Cerebellar cortex (tissue), 1 donor: Measurements from ENCODE around the gene CD164L2.
"Not testable (repeated sequence)": the region's sequence is repeated elsewhere in the genome, so short reads cannot be mapped to it uniquely, and the experiment has no call there.

ENCODE experiments used
- DNase-seq: peaks from one replicate; pipeline ENCODE4 v3.0.0-alpha.2; 2015; ENCODE audit warnings: low spot score

CD164L2 gene

DNA sequence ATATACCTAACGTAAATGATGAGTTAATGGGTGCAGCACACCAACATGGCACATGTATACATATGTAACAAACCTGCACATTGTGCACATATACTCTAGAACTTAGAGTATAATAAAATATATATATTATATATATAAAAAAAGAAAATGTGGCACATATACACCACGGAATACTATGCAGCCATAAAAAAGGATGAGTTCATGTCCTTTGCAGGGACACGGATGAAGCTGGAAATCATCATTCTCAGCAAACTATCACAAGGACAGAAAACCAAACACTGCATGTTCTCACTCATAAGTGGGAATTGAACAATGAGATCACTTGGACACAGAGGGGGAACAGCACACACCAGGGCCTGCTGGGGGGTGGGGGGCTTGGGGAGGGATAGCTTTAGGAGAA lies 1.7 kb upstream of the CD164L2 start:
- not testable (repeated sequence) for DNase-seq

DNA sequence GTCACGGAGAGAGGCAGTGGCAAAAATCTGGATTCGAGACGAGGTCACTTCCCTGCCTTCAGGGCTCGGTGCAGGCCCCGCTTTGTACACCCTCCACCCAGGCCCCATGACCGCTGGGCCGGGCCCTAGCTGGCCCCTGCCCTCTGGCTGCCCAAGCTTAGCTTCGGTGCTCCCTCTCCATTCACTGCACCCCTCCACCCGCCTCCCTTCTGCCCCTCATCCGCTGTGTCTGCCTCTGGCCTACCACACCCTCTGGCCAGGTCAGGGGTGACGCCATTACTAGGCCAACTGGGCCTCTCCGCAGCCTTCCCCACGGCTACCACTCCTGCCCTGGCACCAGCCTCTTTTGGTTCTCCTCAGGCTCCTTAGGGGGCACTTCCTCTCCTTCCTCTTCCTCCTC lies 528 bp upstream of the CD164L2 start:
- DNase-seq, result no peak

DNA sequence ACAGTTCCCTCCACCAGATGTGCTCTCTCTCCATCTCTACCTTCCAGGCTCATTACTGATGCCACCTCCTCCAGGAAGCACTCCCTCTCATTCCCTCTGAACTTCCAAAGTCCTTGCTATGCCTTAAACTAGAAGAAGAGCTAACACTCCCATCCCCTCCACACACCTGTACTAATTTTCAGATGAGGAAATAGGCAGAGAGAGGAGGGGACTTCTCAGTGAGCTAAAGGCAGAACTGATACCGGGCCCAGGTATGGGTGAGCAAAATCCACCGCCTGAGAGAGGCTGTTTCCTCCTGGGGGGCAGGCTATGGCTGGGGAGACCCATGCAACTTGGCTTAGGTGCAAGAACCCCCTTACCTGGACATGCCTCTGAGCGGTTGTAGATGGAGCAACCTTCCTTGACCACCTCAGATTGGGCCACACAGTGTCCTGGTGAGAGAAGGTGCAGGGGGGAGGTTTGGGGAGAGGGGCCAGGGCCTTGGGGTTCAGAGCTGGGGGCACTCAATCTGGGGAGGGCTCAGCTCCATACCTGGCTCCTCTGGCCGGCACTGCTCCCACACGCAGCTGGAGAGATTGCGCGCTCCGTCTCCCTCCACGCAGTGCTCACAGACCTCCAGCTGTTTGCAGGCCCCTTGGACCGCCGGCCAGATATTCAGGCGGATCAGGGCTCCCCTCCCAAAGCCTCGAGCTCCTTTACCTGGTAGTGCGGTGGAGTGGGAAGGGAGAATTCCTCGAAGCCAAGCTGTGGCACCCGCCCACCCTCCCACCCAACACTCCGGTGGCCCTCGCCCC lies 967 bp downstream of the CD164L2 start:
- DNase-seq, result no peak

DNA sequence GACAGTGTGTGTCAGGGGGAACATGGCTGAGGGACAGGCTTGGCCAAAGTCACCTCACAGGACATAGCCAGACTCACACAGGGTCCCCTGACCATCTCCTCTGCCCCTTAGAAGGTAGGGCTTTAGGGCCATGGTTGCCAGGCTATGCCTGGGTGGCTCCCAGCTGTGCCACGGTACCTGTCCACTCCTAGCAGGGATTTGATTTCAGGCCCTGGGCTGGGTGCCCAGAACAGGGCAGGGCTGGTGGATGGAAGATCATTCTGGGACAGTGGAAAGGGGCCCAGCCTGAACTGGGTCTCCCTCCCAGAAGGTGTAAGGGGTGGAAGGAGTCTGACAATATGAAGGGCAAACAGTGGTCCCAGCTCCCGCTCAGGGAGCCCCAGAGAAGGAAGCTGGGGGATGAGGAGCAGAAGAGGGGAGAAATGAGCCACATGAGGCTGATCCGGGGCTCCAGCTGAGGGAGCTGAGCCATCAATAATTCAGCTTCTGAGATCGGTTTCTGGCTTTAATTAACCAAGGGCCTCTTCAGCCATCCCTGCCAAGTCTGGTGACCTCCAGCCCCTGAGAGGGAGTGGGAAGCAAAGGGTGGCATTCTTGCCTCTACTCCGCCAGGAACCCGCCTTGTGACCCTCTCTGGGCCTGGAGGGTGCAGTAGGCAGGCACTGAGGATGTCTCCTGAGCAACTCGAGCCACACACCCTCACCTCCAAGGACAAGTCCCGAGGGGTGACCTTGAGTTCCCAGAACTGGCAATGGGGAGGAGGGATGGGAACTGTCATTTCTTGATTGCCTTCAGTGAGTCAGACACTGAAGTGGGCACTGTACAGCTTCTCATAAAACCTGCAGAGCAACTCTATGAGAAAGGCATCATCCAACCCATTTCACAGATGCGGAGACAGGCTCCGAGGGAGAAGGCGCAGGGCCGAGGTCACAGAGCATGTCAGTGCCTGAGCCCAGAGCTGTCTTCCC lies 2.1 kb downstream of the CD164L2 start:
- no peak for DNase-seq

DNA sequence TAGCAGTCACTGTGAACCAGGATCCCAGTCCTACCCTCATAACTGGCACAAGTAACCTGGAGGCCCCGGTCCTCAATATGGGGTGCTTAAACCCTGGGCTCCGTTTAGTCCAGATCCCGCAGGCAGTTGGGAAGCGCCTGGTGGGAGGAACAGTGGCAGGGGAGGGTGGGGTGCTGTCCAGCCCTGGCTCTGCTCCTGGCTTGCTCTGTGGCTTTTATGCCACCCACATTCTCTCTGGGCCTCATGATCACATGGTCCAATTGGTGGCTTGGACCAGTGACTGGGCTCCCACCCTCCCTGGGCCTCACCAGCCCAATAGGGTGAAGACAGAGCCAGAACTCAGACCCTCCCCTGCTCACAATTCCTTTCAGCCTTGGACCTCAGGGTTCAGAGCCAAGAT lies 2.9 kb downstream of the CD164L2 start:
- no peak for DNase-seq

DNA sequence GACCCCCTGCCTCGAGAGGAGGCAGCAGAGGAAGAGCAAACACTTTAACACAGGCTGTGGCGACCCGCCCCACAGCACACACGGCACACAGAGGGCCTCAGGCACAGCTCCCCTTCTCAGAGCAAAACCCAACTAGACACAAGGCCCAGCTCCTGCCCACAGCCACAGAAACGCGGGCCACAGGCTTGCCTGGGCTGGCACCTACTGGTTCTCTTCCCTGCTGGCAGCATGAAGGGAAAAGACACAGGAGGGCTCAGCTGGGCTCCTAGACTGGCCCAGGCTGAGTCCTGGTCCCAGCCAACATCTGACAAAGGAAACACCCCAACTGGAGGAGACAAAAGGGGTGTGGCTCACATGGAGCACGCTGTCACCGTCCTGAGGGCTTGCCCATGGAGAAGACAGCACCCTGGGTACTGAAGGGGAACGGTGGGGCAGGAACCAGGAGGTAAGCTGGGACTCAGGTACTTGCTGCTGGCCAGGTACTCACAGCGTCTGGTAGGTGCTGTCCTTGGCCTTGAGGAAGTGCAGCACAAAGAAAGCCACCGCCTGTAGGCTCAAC lies 3.5 kb downstream of the CD164L2 start:
- DNase-seq, result no peak

DNA sequence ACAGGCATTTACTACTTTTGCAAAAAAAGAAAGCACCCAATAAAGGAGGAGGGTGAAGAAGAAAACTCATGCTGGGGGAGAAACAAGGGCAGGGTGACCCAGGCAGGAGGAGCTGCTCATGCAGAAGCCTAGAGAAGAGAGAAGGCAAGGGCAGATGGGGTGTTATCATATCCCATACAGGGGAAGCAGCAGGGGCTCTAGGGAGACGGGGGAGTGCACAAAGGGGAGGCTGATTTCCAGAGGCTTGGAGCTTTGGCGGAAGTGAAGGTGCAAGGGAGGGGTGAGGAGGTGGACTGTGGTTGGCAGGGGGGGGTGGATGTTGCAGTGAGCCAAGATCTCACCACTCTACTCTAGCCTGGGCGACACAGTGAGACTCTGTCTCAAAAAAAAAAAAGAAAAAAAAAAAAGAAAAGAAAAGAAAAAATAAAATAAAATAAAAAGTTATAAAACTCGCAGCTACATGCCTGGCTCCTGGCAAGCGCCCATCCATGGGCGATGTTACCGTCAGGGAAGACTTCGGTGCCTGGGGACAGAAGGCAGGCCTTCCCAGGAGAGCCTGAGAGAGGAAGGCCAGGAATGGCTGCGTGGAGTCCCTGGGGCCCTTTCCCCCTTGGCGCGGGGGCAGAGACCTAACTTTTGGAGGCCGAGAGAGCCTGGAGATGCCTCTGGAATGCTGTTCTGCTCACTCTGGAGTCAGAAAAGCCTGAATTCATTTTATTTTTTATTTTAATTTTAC lies 5.2 kb downstream of the CD164L2 start:
- no peak for DNase-seq

DNA sequence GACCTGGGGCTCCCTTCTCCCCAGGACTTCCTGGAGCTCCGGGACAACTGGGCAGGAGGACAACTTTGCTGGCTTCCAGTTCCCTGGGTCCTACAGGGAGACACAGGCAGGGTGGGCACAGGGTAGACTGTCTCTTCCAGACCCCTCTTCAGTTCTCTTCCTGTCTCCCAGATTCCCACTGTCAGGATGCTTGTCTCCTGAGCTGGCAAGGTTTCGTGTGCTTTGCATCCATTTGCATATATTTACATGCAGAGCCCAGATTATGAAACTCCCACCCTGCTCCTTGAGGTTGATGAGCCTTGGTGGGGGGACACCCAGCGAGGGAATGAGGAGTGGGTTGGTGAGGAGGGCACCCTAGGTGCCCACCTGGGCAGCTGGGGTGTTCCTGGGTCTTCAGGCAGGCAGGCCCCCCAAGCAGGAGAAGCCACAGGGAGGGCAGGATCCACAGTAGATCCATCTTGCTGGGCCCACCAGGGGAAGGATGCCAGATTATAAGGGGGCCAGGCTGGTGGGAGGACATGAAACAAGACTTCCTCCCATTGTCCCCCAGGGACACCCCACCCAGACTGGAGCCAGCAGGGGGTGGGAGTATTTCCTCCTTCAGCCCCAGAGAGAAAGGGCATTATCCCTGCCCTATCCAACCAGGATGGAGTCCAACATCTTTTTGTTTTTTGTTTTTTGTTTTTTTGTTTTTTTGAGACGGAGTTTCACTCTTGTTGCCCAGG lies 8.6 kb downstream of the CD164L2 start, which contains the start of gene FCN3:
Gene FCN3 (minus strand): TSS at position 463 of the 725 bp plus-strand sequence. CDS start 6 bp downstream, at position 457.
- no peak for DNase-seq

DNA sequence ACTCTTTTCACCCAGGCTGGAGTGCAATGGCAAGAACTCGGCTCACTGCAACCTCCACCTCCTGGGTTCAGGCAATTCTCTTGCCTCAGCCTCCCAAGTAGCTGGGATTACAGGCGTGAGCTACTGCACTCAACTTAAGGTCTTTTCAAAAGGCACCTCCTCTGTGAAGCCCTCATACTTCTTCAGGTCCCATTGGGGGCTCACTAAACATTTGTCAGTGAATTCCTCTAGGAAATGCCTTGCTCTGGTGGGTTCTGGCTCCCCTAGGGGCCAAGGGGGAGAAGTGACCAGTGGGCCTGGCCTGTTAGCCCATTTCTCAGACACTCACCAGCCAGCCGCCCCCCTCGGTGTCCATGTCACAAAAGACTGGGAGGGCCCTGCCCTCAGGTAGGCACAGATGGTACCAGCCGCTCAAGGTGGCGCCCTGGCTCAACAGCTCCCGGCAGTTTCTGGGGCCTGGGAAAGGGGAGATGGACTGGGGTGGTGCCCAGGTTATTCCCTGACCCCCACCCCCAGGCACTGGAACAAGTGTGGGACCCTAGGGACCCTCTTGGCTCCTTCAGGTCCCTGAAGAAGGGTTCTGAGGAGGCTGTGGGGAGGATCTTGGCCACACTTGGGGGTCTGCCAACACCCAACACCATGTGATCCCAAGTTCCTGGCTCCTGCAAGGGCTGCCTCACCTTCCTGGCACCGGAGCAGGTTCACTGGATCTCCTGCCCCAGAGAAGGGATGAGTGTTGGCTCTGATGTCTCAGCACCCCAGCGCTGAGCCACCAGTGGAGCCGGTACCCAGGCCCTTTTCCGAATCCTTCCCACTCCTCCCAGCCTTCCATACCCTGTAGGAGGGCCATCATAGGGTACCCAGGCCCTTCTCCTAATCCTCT lies 10.1 kb downstream of the CD164L2 start:
- DNase-seq, result no peak

DNA sequence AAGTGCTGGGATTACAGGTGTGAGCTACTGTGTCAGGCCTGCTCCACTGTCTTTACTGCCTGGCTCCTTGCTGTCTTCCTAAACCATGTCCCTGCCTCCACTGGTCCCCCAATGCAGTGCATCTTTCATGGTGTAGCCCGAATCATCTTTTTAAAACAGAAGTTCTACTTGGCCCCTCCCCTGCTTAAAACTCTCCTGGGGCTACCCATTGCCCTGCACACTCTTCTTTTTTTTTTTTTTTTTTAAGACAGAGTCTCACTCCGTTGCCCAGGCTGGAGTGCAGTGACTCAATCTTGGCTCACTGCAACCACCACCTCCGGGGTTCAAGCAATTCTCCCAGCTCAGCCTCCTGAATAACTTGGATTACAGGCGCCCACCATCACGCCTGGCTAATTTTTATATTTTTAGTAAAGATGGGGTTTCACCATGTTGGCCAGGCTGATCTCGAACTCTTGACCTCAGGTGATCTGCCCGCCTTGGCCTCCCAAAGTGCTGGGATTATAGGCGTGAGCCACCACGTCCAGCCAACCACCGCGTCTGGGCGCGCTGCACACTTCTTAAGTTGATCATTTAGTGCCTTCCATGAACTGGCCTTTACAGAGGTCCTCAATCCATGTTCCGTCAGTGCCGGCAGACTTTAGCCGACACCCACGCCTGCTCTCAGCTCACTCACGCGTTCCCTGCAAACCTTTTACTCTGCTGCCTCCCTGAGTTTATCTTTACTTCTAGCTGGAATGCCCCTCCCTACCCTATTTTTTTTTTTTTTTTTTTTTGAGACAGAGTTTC lies 10.9 kb downstream of the CD164L2 start:
- no peak for DNase-seq

DNA sequence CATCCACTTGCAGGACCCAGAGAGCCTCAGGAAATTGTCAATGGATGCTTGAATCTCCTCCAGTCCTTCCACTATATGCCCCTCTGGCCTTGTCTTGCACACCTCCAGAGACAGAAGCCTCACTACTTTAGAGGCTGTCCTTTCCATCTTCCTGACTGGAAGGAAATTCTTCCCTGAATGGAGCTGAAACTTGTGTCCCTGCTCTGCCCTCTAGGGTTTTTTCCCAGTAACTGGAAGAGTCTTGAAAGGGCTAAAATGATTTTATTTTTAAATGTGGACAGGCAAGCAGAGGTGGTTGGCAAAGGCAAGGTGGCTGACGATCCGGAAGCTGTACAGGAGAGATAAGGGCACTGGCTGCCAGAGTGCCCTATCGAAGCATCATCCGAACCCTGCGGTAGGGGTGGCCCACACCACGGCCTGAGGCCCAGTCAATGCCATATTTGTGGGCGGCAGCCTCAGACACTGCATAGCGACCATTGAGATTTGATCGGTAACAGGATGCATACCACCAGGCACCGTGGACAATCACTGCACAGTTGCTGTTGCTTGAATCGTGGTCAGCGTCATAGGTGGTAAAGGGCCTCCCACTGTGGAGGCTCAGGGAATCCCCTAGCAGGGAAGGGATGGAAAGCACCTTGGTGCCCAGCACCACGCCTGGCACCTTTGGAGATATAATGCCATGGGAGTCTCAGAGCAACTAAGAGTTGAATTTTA lies 14.1 kb downstream of the CD164L2 start:
- peak; percentile 58 for DNase-seq

DNA sequence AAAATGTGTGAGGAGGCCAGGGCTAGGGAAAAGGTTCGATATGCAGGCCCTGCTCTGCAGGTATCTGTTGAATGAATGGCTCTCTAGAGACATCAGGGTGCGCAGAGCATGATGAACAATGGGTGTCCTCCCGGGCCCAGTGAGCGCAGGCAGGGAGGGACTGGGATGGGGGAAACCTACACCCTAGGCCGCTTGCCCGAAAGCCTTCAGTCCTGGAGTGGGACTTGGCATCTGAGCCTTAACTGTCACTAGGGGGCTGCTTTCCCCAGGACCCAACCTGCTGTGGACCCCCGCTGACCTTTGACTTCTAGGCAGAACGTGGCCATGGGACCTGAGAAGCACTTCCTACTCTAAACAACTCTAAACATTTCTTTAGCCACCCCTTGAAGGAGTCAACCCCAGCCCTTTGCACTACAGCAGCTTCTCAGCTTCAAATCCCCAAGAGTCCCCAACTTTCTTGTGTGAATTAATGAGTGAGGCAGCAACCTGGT lies 15.9 kb downstream of the CD164L2 start:
- DNase-seq, result no peak

DNA sequence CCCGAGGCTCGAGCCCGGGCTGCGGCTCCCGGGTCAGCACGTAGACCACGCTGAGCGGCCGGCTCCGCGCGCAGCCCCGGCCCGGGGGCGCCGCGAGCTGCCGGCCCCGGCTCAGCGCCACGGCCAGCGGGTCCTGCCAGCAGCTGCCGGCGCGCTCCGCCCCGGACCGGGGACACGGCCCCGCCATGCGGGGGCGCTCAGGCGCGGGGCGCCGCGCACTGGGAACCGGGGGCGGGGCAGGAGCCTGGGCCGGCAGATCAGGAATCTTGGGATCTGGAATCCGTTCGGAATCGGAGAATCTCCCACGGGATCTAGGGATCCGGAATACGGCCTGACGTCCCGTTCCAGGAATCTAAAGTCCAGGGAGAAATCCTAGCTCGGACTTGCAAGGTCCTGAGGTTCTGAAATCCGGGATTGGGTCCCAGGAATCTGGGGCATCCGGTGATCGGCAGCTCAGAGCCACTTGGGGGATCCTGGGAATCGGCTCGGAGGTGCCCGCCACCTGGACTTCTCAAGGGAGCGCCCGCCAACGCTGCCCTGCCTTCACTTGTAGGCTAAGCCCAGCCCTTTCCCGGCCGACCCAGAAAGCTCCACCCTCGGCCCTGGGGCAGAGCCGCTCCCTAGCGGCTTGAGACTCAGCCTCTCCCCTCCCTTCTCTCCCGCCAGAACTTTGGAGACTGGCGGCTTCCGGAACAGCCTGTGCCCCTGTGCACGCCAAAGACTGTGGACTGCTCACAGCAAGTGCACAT lies 16.5 kb downstream of the CD164L2 start, which contains the start of gene MAP3K6:
Gene MAP3K6 (minus strand): TSS at position 551 of the 749 bp plus-strand sequence. CDS start 364 bp downstream, at position 187.
- peak; percentile 90 for DNase-seq

DNA sequence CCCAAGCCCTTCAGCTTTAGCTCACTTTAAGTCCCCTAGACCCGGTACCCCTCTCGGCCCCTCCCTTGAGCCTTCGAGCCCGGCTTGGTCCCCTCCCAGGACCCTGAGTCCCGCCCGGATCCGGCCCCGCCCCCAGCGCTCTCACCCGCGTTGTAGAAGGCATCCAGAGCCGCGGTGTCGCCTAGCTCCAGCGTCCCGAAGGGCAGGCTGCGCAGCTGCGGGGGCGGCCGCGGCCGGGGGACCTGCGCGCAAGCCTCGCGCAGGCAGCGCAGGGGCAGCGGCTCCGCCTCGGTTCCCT lies 17.1 kb downstream of the CD164L2 start:
- peak; percentile 83 for DNase-seq

DNA sequence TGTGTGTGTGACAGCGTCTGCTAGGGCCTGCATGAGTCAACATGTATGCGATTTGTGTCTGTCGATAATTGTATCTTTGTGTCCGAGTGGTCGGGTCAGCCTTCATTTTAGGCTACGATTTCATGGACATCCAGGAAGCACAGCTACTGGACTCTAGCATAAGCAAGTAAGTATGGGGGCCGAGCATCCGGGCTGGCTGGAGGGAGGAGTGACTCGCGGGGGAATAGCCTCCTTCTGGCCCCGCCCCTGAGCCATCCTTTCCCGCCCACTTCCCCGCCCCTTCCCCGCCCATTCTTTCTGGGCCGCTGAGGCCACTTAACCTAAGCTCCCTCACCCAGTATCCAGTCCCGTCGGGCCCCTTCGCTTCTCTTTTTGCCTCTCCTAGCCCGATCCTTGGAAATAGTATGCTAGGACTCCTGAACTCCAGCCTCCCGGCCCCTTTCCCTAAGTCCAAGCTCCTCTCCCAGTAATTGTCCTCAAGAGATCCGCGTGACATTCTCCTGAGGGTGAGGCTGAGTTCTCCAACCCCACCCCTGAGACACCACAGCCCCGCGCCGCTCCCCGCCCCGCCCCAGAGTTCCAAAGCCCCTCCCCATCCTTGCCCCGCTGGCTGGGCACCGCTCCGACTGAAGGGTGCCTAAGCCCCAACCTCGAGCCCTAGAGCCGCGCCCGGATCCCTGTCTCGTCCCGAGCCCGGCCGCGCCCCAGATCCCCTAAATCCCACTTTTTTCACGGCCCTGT lies 17.6 kb downstream of the CD164L2 start:
- peak; percentile 92 for DNase-seq

DNA sequence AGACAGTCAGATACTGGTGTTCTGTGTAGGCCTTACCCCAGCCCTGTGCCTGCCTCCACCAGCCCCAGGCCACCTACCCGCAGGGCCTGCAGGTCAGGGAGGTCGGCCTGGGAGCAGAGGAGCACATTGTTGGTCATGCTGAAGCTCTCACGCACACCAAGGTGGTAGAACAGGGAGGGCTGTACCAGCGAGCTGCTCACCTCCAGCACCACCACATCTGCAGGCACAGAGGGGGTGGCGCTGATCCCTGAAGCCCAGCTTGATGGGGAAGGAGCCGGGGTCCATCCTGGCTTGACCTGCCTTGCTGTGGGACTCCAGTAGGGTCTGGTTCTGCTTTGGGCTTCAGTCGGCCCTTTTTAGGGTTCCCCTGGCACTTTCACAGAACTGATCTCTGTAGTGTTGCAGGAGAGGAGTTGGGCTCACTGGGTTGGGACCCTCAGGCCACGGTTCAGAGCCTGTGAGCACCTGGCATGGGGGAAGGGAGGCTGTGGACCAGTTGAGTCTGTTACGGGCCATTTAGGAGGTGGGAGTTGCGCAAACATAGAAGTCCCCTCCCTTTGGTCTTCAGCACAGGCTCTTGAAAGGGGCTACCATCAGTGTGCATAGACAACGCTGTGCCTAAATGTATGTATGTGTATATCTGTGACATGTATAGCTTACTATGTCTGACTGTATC lies 18.3 kb downstream of the CD164L2 start:
- DNase-seq, result no peak
